ENCODE measurements around the gene PIAS2.

DNA sequence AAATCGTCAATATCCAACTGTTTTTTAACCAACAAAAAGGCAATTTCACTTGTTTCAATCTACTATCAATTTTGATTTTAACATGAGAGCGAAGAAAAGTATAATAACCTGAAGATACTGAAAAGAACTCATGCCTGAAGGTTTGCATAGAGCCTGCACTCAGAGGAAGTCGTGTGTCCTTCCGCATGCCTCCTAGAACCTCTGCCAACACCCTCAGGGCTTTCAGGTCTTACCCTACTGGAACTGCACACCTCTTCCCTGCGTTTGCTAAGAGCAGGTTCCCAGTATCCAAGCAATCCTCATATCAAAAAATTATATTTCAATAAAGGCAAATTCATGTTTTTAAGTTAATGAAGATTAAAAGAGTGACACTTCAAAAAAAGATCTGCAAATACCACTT is 74.7 kb downstream of the PIAS2 start:
- TF ChIP-seq, protein P1, sequence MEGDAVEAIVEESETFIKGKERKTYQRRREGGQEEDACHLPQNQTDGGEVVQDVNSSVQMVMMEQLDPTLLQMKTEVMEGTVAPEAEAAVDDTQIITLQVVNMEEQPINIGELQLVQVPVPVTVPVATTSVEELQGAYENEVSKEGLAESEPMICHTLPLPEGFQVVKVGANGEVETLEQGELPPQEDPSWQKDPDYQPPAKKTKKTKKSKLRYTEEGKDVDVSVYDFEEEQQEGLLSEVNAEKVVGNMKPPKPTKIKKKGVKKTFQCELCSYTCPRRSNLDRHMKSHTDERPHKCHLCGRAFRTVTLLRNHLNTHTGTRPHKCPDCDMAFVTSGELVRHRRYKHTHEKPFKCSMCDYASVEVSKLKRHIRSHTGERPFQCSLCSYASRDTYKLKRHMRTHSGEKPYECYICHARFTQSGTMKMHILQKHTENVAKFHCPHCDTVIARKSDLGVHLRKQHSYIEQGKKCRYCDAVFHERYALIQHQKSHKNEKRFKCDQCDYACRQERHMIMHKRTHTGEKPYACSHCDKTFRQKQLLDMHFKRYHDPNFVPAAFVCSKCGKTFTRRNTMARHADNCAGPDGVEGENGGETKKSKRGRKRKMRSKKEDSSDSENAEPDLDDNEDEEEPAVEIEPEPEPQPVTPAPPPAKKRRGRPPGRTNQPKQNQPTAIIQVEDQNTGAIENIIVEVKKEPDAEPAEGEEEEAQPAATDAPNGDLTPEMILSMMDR (conservative IDR thresholded peaks at IDR 0.05; ENCODE audit: low read depth, low read length): no peak
- no peak for TF ChIP-seq EZH2 (IDR thresholded peaks at IDR 0.05; ENCODE audit: borderline replicate concordance, low read depth, low read length, poor library complexity, severe bottlenecking)
